Breast epithelium (tissue), 3 donors: ENCODE data around the gene PDE6B.

Experiments used
- CTCF ChIP-seq, 3 donors: fragments of 450-650 bp; IDR thresholded peaks; one replicate each; pipeline ENCODE4 v1.5.1; 2016 to 2017; ENCODE audit warnings: antibody characterized with exemption in 3 of 3, mild to moderate bottlenecking in 3 of 3, moderate library complexity in 3 of 3
- POLR2A ChIP-seq: fragments of 450-650 bp; IDR thresholded peaks from one replicate; pipeline ENCODE4 v1.6.1; 2016; ENCODE audit warnings: antibody characterized with exemption, mild to moderate bottlenecking, moderate library complexity

- TF ChIP-seq CTCF (IDR thresholded peaks at IDR 0.05) (no peak), POLR2A (no peak)
Measured at GRCh38 chr4:648579-649292, 23.4 kb downstream of the PDE6B start.
